Activated CD4-positive, alpha-beta T cell treated with anti-CD3 and anti-CD28 coated beads, Interleukin-2, amount 50 U/mL, for 24 hours (primary cell): ENCODE measurements around the gene TMEM205.
A peak's percentile ranks its signal among the peaks of the same experiment; 100 is the strongest.

Experiments used
- DNase-seq, 2 donors: peaks; one replicate each; pipeline ENCODE4 v3.0.0-alpha.2; 2020; ENCODE audit warnings: low read depth in 1 of 2, low spot score in 1 of 2

Gene TMEM205

GRCh38 chr19:11304936-11305335 is 41.1 kb downstream of the TMEM205 start:
- DNase-seq, result no peak

GRCh38 chr19:11300811-11301120 is 45.3 kb downstream of the TMEM205 start:
- no peak for DNase-seq

- DNase-seq, result no peak
Measured at GRCh38 chr19:11299946-11300810, 45.9 kb downstream of the TMEM205 start.

- no peak for DNase-seq
Measured at GRCh38 chr19:11296264-11296663, 49.8 kb downstream of the TMEM205 start.

- DNase-seq, result no peak
Measured at GRCh38 chr19:11295665-11296245, 50.3 kb downstream of the TMEM205 start, which contains the start of gene TSPAN16. Gene TSPAN16 (plus strand): TSS chr19:11296160. CDS start chr19:11296298, 138 bp downstream.

- DNase-seq, result no peak
Measured at GRCh38 chr19:11295180-11295579, 50.9 kb downstream of the TMEM205 start.

GRCh38 chr19:11293433-11294389 is 52.4 kb downstream of the TMEM205 start:
- DNase-seq, result peak; percentile 73 to 78
